Pons (tissue), 1 donor: Measurements from ENCODE around the gene LZTR1.

Source experiments
- DNase-seq: peaks from one replicate; pipeline ENCODE4 v3.0.0-alpha.2; 2016; ENCODE audit warnings: low spot score

Gene LZTR1

DNA sequence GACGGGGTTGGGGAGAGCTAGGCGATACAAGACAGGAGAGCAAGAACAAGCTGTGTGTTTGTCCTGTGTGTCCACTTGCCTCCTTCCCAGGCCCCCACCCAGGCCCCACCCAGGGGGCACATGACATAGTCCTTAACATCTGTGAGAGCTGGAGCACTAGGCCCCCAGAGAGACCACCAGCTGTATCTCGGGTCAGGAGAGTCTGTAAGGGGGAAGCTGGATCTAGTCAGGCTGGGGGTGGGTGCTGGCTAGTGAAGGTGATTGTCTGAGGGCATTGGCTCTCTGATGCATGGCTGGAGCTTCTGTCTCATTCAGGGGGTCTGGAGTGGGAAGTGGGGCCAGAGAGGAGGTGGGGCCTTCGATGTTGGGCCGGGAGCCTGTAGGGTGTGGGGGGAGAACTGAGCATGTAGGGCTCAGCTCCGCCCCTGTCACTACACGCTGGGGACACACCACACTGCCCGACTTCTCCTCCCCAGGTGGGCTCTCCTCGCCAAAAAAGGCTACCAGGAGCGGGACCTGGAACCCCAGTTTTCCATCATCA, 33.4 kb downstream of the LZTR1 start:
- DNase-seq = no peak

DNA sequence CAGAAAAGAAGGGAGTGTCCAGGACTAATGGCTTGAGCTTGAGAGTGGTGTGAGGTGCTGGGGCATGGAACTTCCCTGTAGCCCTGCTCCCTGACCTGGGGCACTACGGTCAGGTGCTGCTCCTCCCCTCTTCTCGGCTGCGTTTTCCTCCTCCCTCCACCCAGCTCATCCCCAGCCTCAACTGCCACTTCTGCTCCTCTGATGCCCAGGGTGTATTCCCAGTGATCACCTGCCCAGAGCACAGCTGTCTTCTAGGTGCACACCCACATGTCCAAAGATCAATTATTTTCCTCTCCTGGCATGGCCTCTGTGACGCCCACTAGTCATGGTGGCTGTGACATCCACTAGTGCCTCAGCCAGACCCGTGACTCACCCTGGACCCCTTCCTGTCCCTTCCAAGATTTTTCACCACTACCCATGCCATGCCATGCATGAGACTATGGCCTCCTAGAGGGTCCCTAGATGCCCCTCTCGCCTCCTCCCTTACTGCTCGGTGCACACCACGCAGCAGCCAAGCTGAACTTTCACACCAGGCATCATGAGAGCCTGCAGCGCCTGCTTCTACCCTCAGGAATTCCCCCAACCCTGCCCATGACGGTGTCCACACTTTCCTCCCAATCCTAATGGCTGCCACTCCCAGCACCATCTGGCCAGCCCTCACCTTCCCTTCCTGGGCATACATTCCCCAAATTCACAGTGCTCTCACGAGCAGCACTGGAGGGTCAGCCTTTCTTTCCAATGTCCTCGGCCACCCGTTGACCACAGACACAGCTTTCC, 34.7 kb downstream of the LZTR1 start:
- no peak for DNase-seq

DNA sequence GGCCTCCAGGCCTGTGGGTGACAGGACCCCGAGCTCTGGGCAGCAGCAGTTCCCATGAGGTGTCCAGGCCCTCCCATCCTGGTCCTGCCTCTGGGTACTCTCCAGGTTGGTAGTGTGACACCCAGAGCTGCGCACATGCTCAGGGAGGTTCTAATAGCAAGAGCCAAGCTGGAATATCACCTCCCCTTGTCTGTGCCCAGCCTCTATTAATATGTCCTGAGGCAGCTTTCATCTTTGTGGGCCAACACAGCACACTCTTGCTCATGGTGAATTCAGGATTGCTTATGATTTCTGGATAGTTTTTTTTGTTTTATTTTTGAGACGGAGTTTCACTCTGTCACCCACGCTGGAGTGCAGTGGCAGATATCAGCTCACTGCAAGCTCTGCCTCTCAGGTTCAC, 36.2 kb downstream of the LZTR1 start:
- DNase-seq = no peak

DNA sequence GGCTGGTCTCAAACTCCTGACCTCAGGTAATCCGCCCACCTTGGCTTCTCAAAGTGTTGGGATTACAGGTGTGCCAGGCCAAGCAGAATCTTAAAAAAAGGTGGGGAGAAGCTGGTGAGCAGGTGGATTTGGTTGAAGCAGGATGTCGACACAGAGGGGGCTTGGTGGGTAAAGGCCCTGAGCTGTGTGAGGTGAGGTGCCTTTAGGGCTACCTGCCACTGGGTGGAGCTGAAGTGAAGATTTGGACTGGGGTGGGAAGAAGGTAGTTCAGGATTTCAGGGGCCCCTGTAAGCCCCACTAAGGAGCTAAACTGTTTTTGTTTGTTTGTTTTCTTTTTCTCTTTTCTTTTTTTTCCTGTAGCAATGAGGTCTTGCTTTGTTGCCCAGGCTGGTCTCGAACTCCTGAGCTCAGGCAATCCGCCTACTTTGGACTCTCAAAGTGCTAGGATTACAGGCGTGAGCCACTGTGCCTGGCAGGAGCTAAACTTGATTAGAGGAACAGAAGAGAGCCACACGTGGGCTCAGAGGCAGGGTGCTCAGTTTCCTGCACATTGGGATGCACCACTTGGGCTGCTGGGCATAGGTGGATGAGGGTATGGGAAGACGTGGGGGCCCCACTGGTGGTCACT, 38.8 kb downstream of the LZTR1 start:
- no peak for DNase-seq

DNA sequence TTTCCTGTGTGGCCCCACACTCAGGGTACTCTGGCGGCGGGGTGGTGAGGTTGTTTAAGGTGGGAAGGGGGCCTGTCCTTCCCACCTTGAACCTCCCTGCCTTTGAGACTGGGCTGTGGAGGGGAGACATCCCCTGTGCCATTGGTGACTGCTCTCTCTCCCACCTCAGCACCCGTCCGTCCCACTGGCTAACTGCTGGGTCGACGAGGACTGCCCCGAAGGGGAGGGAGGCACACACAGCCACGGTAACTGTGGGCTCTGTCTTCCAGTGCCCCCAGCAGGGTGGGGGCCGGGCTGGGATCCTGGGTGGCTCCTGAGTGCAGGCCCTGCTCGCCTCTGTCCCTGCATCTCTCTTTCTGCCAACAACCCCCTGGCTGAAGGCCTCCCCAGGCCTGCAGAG, 40.4 kb downstream of the LZTR1 start:
- no peak for DNase-seq

DNA sequence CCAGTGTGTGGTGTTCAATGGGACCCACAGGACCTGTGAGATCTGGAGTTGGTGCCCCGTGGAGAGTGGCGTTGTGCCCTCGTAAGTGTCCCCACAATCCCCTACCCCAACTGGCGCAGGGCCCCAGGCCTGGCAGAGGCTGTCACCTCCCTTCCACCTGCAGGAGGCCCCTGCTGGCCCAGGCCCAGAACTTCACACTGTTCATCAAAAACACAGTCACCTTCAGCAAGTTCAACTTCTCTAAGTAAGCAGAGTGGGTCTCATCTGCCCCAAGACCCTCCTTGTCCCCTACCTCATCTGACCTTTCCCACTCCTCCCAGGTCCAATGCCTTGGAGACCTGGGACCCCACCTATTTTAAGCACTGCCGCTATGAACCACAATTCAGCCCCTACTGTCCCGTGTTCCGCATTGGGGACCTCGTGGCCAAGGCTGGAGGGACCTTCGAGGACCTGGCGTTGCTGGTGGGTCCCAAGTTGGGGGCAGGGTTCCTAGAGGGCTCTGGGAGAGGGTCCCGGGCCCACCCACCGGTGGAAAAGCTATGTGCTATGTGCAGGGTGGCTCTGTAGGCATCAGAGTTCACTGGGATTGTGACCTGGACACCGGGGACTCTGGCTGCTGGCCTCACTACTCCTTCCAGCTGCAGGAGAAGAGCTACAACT, 41.0 kb downstream of the LZTR1 start:
- no peak for DNase-seq

DNA sequence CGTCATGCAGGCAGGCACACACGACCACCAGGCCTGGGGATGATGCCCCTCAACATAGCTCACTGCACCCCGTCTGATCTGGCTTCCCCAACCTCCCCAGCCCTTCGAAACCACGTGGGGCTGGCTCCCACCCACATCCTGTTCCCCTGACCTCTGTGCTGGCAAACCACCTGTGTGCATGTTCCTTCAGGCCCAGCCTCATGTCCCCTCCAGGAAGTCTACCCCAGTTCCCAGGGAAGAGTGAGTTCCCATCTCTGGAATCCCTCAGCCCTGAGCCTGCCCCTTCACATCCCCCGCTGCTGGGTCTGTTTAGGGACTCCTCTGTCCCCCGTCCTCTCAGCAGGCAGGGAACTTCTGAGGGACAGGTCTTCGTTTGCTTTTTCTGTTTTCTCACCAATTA, 43.2 kb downstream of the LZTR1 start:
- DNase-seq = no peak

DNA sequence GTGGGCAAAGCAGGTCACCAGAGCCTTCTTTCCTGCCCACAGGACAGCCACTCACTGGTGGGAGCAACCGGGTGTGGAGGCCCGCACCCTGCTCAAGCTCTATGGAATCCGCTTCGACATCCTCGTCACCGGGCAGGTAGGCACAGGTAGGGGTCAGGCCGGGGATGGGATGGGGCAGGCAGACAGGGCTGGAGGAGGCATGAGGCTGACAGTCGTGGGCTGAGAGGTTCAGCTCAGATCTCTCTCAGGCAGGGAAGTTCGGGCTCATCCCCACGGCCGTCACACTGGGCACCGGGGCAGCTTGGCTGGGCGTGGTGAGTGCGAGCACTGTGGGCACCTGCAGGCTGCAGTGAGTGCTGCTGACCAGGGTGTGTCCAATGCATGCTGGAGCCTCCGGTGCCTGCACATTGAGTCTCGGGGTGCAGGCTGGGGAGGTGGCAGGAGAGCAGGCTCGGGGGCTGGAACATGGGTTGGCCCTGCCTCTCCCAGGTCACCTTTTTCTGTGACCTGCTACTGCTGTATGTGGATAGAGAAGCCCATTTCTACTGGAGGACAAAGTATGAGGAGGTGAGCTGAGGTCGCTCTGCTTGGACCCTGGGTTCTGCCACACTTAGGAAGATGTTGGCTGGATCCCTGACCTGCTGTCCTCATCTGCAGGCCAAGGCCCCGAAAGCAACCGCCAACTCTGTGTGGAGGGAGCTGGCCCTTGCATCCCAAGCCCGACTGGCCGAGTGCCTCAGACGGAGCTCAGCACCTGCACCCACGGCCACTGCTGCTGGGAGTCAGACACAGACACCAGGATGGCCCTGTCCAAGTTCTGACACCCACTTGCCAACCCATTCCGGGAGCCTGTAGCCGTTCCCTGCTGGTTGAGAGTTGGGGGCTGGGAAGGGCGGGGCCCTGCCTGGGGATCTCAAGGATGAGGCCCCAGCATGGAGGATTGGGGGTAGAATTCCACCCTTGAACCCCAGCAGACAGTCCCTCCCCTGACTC, 44.0 kb downstream of the LZTR1 start:
- DNase-seq = no peak

DNA sequence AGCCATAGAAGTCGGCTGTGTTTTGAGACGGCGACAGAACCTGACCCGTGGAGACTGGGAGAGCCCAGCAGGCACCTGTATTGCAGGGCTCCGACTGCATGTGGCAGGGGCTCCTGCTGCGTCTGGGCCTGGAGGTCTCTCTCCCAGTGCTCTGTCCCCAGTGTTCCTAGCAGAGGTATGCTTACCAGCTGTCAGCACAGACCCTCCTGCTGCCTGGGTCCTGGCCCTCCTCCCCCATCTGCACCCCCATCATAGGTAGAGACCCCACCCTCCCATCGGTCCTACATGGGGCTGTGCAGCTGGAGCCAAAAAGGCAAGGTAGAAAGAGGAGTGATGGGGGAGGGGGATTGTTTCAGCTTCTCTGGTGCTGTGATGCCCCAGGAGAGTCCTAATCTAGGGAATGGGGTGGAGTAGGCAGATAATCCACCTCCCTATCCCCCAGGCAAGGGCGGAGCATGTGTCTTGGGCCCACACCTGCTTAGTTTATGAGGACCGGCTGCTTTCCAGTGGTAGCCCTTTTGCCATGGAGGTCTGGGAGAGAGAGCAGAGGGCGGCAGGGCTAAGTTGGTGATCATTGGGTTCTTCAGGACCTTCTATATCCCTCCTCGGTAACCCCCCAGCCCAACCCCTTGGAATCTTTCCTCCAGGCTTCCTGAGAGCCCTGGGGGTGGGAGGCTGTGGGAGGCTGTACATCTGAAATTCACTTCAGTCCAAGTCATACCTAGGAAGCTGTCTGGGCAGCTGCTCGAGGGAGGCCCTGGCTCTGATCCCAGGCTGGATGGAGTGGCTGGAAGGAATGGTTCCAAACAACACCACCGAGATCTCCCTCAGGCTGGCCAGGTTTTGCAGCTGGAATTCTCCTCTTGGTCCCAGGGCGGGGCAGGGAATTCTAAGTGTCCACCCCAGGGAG, 44.9 kb downstream of the LZTR1 start:
- DNase-seq = no peak

DNA sequence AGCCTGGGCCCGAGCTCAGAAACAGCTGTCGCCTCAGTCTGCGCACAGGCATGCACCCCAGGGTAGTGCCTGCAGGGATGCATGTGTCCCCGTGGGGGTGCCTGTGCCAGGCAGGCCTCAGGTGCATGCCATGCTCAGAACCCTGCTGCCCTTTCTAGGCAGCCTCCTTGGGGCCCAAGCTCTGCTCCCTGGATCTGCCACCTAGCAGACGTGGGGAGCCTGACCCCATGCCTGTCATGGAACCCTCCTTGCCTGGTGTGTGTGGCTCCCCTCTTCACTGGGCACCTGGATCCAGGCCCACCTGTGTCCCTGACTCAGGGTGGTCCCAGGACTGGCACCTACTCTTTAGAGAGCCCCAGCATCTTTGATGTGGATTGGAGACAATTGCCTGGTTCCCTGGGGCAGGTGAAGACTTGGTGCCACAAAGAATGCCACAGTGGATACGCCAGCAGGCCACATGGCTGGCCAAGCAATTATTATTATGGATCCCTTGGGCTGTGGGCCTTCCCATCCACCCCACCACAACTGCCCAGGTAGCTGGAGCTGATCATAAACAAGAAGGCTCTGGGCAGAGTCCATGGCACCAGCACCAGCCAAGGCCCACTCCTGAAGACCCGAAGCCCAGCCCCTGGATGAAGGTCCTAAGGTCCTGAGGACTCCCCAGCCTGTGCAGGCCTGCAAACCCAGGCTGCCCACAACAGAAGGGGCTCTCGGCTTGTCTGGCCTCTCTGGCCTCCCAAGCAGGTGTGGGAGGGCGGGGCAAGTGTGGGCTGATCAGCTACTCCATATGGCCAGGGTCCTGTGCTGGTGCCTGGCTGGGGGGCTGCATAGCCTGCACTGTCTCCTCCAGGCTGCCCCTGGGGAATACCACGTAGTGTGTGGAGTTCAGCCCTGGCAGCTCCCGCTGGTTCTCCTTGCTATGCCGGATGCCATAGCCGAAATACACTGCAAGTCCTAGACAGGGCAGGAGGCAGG, 46.5 kb downstream of the LZTR1 start:
- DNase-seq = no peak

DNA sequence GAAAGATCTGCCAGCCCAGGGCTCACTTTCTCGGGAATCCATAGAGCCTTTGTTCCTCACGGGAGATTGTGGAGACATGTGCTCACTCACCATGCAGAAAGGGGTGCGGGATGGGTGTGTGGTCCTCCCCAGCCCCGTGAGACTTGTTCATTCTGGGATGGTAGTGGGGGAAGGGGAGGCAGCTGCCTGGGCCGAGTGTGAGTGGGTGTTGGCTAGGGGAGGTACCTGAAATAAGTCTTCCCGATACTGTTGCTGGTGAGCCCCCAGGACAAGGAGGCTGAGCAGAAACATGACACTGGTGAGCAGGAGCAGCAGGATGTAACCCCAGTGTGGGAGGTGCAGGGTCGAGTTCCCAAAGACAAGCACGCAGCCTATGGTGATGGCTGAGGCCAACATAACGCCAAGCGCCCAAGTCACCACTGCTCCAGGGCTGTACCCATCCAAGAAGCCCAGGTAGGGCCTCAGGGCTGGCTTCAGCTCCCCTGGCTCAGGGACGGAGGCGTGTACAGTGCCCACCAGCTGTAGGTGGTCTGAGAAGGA, 47.5 kb downstream of the LZTR1 start:
- DNase-seq = no peak

DNA sequence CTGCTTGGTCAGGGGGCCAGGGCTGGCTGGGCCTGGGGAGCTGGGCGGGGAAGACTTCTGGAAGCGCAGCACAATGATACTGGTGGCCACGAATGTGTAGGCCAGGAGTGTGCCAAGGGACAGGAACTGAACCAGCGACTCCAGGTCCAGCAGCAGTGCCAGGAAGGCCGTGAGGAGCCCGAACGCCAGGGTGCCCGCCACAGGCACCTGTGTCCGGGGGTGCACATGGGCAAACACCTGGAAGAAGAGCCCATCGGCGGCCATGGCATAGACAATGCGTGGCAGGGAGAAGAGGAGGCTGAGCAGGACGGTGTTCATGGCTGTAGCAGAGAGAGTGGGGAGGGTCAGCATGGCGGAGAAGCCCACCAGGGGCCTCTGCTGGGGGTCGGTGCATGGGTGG, 47.9 kb downstream of the LZTR1 start:
- no peak for DNase-seq

DNA sequence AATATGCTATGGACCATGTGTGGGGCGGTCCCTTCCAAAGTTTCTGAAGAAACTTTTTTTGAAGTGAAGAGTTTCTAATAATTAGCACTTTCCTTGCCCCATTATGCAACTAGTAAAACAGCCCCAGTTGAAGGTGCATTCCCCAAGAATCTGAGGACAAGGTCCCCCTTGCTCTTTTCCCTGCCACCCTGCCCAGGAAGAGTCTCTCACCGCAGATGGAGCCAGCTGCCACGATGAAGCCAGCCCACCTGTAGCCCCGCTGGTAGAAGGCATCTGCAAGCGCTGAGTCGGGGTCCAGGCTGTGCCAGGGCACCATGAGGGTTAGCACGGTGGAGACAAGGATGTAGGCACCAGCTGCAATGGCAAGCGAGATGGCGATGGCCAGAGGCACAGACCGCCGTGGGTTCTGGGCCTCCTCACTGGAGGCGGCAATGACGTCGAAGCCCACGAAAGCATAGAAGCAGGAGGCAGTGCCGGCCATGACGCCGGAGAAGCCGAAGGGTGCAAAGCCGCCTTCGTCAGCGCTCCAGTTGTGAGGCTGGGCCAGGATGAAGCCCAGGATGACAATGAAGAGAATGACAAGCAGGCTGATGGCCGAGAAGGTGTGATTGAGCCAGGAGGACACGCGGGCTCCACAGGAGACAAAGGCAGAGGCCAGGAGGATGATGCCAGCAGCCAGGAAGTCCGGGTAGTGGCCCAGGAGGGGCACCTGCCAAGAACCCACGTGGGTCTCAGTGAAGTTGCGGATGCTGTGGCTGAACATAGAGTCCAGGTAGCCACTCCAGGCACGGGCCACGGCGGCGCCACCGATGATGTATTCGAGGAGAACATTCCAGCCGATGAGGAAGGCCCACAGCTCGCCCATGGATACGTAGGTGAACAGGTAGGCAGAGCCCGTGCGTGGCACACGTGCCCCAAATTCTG, 48.8 kb downstream of the LZTR1 start:
- no peak for DNase-seq

DNA sequence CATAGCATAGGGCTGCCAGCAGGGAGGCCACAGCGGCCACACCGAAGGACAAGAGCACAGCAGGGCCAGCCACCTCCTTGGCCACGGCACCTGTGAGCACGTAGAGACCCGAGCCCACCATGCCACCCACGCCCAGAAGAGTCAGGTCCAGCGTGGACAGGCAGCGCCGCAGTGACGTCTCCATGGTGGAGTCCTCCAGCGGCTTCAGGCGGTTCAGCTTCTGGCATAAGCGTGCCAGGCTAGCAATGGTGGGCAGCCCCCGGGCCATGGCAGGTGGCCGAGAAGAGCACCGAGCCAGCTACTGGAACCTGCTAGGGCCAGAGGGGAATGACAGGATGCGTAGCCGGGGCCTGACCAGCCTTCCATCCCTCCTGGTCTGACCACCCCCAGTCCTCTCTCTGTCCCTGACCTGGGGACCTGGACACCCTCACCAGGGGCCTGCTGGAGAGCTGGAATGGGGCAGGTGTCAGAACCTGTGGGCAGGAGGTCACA, 49.5 kb downstream of the LZTR1 start:
- no peak for DNase-seq

DNA sequence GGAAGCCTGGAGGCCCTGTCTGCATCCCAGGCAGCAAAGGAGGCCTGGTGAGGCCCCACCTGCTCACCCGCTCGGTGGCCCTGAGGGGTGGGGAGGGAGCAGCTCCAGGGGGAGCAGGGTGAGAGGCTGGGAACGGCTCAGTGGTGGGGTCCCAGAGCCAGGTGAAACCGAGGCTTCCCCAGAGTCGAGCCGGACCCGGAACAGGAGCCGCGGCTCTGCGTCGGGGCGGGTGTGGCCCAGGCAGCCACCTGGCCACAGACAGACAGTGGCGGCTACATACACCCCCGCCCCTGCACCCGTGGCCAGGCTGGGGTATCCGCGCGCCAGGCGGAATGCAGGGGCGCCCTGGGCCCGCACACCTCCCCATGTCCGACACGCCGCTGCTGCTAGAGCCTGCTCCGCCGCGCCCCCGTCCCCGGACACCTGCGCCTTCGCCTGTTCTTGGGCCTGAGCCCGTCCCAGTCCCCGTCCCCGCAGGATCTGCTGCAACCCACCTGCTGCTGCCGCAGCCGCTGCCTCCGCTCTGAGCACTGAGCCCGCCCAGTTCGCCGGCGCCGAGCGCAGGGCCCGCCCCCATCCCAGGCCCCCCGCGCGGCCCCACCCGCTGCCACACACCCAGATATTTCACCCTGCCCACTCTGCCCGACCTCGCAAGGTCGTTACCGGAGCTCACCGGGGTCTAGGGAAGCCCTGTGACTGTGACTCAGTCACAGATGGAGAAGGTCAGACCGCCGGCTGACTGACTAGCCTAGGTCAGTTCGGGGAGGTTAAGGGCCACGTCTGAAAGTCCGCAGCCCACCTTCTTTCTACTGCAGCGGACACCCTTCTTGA, 50.2 kb downstream of the LZTR1 start, which contains the start of gene SLC7A4:
Gene SLC7A4, minus strand, starts transcription at position 525 of the 831 bp plus-strand sequence. CDS start 749 bp downstream, outside the sequence.
- DNase-seq = no peak

DNA sequence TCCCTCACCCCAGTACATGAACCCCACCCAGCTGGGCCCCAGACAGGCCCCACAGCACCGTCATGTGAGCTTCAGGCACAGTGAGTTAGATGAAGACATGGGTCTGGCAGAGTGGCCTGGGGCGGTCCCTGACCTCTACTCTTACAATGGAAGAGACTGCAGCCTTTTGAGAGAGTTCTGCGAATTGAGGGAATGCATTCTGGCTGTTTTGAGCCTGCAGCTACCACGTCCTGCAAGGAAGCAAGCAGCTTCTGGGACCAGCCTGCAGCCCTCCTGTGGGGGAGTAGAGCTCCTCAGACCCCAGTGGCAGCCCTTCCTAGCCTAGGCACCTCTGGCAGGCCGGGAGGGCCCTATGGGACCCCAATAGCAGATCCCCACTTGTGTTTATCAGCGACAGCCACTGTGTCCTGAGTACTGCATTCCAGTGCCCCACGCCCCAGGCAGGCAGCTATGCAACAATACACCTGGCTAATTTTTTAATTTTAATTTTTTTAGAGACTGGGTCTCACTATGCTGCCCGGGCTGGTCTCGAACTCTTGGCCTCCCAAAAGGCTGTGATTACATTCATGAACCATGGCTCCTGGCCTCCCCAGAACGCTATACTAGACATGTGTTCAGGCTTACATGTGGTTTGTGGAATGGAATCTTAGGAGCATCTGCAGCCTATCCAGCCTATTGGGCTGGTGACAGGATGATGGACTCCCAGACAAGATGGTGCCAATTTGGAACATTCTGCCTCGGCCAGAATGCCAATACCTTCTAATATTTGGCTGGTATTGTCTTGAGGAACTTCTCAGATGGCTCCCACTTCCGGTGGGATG, 51.0 kb downstream of the LZTR1 start:
- DNase-seq = no peak
